Fibroblast of mammary gland (primary cell): ENCODE measurements around the gene ACP2.
"Not testable (repeated sequence)": the region's sequence is repeated elsewhere in the genome, so short reads cannot be mapped to it uniquely, and the experiment has no call there.

ENCODE experiments used
- DNase-seq: peaks from one replicate; pipeline ENCODE4 v3.0.0-alpha.2; 2010; ENCODE audit warnings: low read depth
- H3K4me3 ChIP-seq: 2 replicates; pipeline ENCODE4 v1.5.1; 2011; ENCODE audit warnings: low read depth, mild to moderate bottlenecking, low read length, moderate library complexity; ENCODE audit not compliant: control insufficient read depth
- TF ChIP-seq, protein P1 (sequence below): conservative IDR thresholded peaks from 2 replicates; pipeline ENCODE4 v1.5.1; 2011; ENCODE audit warnings: low read depth, low read length, inconsistent platforms; ENCODE audit not compliant: control insufficient read depth, insufficient read depth

Gene ACP2

DNA sequence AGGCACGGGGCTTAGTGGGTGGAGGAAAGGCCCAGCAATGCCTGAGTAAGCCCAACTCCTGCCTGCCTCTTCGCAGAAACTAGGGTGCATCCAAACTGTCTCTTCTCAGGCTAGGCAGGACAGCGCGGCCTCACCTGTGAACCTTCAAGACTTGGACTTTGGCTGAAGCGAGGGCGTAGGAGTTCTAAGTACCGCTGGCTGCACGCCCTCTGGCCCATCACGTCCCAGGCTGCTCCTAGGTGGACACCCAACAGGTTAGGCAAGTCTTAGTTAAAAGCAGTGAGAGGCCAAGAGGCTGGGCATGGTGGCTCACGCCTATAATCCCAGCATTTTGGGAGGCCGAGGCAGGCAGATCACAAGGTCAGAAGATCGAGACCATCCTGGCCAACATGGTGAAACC, 35.7 kb downstream of the ACP2 start:
- DNase-seq: no peak
- TF ChIP-seq, protein P1, sequence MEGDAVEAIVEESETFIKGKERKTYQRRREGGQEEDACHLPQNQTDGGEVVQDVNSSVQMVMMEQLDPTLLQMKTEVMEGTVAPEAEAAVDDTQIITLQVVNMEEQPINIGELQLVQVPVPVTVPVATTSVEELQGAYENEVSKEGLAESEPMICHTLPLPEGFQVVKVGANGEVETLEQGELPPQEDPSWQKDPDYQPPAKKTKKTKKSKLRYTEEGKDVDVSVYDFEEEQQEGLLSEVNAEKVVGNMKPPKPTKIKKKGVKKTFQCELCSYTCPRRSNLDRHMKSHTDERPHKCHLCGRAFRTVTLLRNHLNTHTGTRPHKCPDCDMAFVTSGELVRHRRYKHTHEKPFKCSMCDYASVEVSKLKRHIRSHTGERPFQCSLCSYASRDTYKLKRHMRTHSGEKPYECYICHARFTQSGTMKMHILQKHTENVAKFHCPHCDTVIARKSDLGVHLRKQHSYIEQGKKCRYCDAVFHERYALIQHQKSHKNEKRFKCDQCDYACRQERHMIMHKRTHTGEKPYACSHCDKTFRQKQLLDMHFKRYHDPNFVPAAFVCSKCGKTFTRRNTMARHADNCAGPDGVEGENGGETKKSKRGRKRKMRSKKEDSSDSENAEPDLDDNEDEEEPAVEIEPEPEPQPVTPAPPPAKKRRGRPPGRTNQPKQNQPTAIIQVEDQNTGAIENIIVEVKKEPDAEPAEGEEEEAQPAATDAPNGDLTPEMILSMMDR: no peak
- no peak overlapping the region for H3K4me3 ChIP-seq

DNA sequence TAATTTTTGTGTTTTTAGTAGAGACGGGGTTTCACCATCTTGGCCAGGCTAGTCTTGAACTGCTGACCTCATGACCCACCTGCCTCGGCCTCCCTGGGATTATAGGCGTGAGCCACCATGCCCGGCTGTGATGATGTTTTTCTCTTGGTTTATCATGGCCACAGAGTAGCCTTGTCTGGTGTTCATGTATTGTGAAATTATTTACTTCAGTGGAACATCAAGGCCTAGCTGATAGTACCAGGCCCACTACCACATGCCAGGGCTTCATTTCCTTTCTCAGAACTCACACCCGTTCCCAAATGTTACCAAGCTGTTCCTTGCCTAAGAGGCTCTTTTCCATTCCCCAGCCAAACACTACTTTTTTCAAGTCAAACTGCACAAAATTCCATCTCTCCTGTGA, 40.0 kb downstream of the ACP2 start:
- TF ChIP-seq, protein P1: no peak
- no peak overlapping the region for H3K4me3 ChIP-seq
- no peak for DNase-seq

DNA sequence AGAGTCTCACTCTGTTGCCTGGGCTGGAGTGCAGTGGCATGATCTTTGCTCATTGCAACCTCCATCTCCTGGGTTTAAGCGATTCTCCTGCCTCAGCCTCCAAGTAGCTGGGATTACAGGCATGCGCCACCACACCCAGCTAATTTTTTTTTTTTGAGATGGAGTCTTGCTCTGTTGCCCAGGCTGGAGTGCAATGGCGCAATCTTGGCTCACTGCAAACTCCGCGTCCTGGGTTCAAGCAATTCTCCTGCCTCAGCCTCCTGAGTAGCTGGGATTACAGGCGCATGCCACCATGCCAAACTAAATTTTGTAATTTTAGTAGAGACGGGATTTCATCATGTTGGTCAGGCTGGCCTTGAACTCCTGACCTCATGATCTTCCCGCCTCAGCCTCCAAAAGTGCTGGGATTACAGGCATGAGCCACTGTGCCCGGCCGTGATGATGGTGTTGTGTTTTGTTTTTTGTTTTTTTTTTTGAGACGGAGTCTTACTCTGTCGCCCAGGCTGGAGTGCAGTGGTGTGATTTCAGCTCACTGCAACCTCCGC, 40.5 kb downstream of the ACP2 start:
- not testable (repeated sequence) for DNase-seq, H3K4me3 ChIP-seq

DNA sequence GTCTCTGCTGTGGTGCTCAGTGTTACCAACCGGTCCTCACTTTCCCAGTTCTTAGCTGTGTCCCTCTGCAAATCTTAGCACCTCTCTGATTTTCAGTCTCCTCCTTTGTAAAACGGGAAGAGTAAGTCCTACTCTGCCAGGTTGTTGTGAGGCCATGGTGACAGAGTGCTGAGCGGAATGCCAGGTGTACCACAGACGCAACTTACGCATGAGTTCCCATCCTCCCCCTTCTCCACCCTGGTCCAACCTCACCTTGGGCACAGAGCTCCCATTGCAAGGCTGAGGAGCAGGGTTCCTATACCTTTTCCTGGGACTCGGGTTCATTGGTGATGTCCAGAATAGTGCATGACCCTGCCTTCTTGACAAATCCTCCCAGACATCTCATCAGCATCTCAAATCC, 41.2 kb downstream of the ACP2 start:
- TF ChIP-seq, protein P1: no peak
- DNase-seq: no peak
- H3K4me3 ChIP-seq: no peak overlapping the region

DNA sequence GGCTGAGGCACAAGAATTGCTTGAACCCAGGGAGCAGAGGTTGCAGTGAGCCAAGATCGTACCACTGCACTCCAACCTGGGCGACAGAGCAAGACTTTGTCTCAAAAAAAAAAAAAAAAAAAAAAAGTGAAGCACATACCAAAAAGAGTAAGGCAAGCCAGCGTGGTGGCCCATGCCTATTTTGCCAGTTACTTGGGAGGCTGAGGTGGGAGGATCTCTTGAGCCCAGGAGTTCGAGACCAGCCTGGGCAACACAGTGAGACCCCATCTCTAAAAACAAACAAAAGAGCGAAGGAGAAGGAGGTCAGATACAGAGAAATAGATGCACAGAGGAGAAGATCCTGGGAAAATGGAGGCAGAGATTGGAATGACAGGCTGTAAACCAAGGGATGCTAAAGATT, 42.0 kb downstream of the ACP2 start:
- H3K4me3 ChIP-seq, DNase-seq: not testable (repeated sequence)

DNA sequence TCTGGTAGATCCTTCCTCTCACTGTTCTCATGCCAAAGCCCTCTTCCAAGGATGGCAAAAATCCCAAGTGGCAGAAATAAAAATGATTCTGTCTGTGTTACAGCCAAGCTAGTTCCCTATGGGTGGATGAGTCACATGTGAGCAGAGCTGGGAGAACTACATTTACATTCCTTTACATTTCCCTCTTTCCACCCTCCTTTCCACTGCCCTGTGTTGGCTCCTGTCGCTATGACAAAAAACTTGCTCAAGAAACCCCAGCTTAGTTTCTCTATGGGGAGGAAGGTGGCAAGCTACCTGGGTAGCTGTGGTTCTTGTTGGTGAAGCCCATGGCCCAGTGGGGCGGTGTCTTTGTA, 44.0 kb downstream of the ACP2 start:
- TF ChIP-seq, protein P1: no peak
- peak; percentile 70 for DNase-seq
- no peak overlapping the region for H3K4me3 ChIP-seq

DNA sequence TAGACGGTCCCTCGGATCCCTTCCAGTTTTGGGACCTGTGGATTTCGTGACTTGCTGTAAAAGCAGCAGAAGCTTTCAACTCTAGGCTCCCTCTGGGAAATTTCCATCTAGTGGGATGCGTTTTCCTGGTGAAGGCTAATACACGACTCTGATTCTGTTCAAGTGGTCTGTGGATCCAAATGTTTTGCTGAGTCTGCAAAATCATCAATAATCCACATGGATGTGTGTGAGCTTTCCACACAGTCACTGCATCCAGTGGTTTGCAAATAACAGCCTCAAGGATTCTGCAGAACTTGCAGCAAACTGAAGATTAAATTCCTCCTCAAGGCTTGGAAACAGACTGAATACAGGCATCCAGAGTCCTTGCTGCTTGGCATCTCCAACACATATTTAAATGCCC, 46.0 kb downstream of the ACP2 start:
- no peak for DNase-seq
- no peak overlapping the region for H3K4me3 ChIP-seq
- TF ChIP-seq, protein P1: no peak

DNA sequence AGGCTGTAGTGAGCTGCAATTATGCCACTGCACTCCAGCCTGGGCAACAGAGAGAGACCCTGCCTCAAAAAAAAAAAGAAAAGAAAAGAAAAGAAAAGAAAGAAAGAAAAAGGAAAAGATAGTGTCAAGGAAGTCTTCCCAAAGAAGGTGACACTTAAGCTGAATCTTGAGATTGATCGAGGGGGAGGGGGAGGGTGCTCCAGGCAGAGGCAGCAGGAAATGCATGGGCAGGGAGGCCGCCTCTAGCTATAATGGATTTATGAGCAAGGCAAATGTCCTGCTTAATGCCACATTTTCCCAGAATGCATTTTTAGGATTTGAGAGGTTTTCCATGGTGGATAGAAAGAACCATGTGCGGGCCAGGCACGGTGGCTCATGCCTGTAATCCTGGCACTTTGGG, 47.6 kb downstream of the ACP2 start:
- no peak overlapping the region for H3K4me3 ChIP-seq

DNA sequence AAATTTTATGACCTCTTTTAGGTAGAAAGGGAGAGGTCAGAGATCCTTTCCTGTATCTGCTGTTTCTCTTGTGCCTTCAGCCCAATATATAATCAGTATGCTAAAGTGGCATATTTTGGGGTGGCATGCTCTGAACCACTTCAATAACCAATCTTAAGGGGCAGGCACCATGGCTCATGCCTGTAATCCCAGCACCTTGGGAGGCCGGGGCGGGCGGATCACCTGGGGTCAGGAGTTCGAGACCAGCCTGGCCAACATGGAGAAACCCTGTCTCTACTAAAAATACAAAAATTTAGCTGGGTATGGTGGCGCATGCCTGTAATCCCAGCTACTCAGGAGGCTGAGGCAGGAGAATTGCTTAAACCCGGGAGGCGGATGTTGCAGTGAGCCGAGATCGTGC, 50.5 kb downstream of the ACP2 start:
- DNase-seq, H3K4me3 ChIP-seq: not testable (repeated sequence)

More for the DNA sequence above, 47.6 kb downstream of the ACP2 start:
- TF ChIP-seq, protein P1: no peak
- no peak for DNase-seq
